ENCODE measurements around the gene MAD2L1BP. TPM values are rescaled to one million over a fixed set of nuclear protein-coding genes. Genes with fewer than 3 reads are reported as not detected.

Gene MAD2L1BP
- total and polyA plus RNA-seq, 2 donors (not counting 3 experiments of a cell fraction or from before 2014, with no cell fraction given) = 32.3 to 62.0 TPM

- H3K9ac ChIP-seq (replicated peaks; ENCODE audit: extremely low read depth, insufficient read depth, low read length) = no peak overlapping the region
- H3K4me2 ChIP-seq (ENCODE audit: insufficient read depth, low read length) = no peak overlapping the region
- H3K27me3 ChIP-seq (ENCODE audit: control insufficient read depth in 2 of 2, insufficient read depth in 2 of 2, low read length in 2 of 2) = no peaks in the 10 kb centered on the region
- DNase-seq (ENCODE audit: low read depth, low spot score) (no peak), FAIRE-seq (no peak)
- CTCF ChIA-PET = no interaction called here
- H3K9me3 ChIP-seq (replicated peaks; ENCODE audit: control insufficient read depth, insufficient read depth, low read length) = no peaks in the 10 kb centered on the region
- H2AFZ ChIP-seq (ENCODE audit: low read depth, low read length) = no peak overlapping the region
- no peak overlapping the region for H3K4me3 ChIP-seq (replicated peaks in 1 of 3; ENCODE audit: insufficient read depth in 1 of 3, low read depth in 1 of 3, low read length in 3 of 3)
- peaks cover 6% of the 10 kb centered on the region for H3K4me1 ChIP-seq (ENCODE audit: control insufficient read depth, extremely low read depth, insufficient read depth, low read length)
- no TSS peak for BruUV-seq (replicated peaks)
- TF ChIP-seq MYC (IDR thresholded peaks at IDR 0.05; ENCODE audit: low read depth, low read length) (no peak), JUN (IDR thresholded peaks at IDR 0.05; ENCODE audit: borderline replicate concordance, insufficient read depth, insufficient read length, low read depth) (no peak)
- dilution Hi-C loops (cut with MboI; ENCODE audit: extremely low pct_ligation_motif_present, low sequenced_read_pairs) = no loop called here
- POLR2A ChIA-PET = no interaction called here
- H3K27ac ChIP-seq (ENCODE audit: insufficient read depth, low read depth, low read length) = no peak overlapping the region
- H4K20me1 ChIP-seq (replicated peaks; ENCODE audit: control insufficient read depth, extremely low read depth, insufficient read depth, low read length) = no peaks in the 10 kb centered on the region
- H3K79me2 ChIP-seq (ENCODE audit: control insufficient read depth, insufficient read depth, low read length) = peaks cover 11% of the 10 kb centered on the region
- intact Hi-C loops (cut with micrococcal nuclease) = no loop called here
- H3K36me3 ChIP-seq (ENCODE audit: control insufficient read depth in 2 of 2, extremely low read depth in 1 of 2, insufficient read depth in 2 of 2, low read length in 2 of 2) = peaks cover 16 to 45% of the 10 kb centered on the region in 2 experiments
- H3K9me1 ChIP-seq (replicated peaks; ENCODE audit: control insufficient read depth, extremely low read depth, insufficient read depth, low read length) = no peaks in the 10 kb centered on the region
Measured at GRCh38 chr6:43621836-43622180, 13.8 kb upstream of the MAD2L1BP start.

- H3K9me3 ChIP-seq (replicated peaks; ENCODE audit: control insufficient read depth, insufficient read depth, low read length) = no peaks in the 10 kb centered on the region
- H3K27ac ChIP-seq (ENCODE audit: insufficient read depth, low read depth, low read length) = no peak overlapping the region
- peaks cover 13% of the 10 kb centered on the region for H3K4me1 ChIP-seq (ENCODE audit: control insufficient read depth, extremely low read depth, insufficient read depth, low read length)
- peaks cover 17% of the 10 kb centered on the region for H3K79me2 ChIP-seq (ENCODE audit: control insufficient read depth, insufficient read depth, low read length)
- no peaks in the 10 kb centered on the region for H4K20me1 ChIP-seq (replicated peaks; ENCODE audit: control insufficient read depth, extremely low read depth, insufficient read depth, low read length)
- H2AFZ ChIP-seq (ENCODE audit: low read depth, low read length) = no peak overlapping the region
- FAIRE-seq = no peak
- BruUV-seq (replicated peaks) = no TSS peak
- DNase-seq (ENCODE audit: low read depth, low spot score) = no peak
- ChIA-PET CTCF (interaction anchor here (1.0 kb wide), 1 partner anchor 14 kb away, joined by 3 read pairs; no protein-coding TSS in a partner anchor), POLR2A (interaction anchor here (0.6 kb wide), 1 partner anchor 36 kb away, joined by 3 read pairs; no protein-coding TSS in a partner anchor)
- no peaks in the 10 kb centered on the region for H3K27me3 ChIP-seq (ENCODE audit: control insufficient read depth in 2 of 2, insufficient read depth in 2 of 2, low read length in 2 of 2)
- H3K4me2 ChIP-seq (ENCODE audit: insufficient read depth, low read length) = no peak overlapping the region
- no peaks in the 10 kb centered on the region for H3K9me1 ChIP-seq (replicated peaks; ENCODE audit: control insufficient read depth, extremely low read depth, insufficient read depth, low read length)
- H3K9ac ChIP-seq (replicated peaks; ENCODE audit: extremely low read depth, insufficient read depth, low read length) = no peak overlapping the region
- peaks cover 16 to 45% of the 10 kb centered on the region in 2 experiments for H3K36me3 ChIP-seq (ENCODE audit: control insufficient read depth in 2 of 2, extremely low read depth in 1 of 2, insufficient read depth in 2 of 2, low read length in 2 of 2)
- no peak for TF ChIP-seq MAX (IDR thresholded peaks at IDR 0.05; ENCODE audit: insufficient read depth, insufficient read length)
- no peak for TF ChIP-seq JUN (IDR thresholded peaks at IDR 0.05; ENCODE audit: borderline replicate concordance, insufficient read depth, insufficient read length, low read depth)
- TF ChIP-seq MYC (IDR thresholded peaks at IDR 0.05; ENCODE audit: low read depth, low read length) = no peak
- TF ChIP-seq POLR2AphosphoS5 (IDR thresholded peaks at IDR 0.05; ENCODE audit: insufficient read depth, low read depth, low read length) = no peak
- no peak for TF ChIP-seq CTCF (IDR thresholded peaks at IDR 0.05; ENCODE audit: extremely low read depth in 1 of 2, insufficient read depth in 1 of 2, low read depth in 1 of 2, low read length in 2 of 2)
- no peak for TF ChIP-seq POLR2A (IDR thresholded peaks at IDR 0.05; ENCODE audit: low read depth, low read length)
- no peak for TF ChIP-seq GATA2 (IDR thresholded peaks at IDR 0.05; ENCODE audit: insufficient read depth, insufficient read length, low read depth, low read length)
- TF ChIP-seq FOS (IDR thresholded peaks at IDR 0.05; ENCODE audit: borderline replicate concordance, insufficient read depth, low read length) = no peak
- intact Hi-C loops (cut with micrococcal nuclease) = no loop called here
- dilution Hi-C loops (cut with MboI; ENCODE audit: extremely low pct_ligation_motif_present, low sequenced_read_pairs) = no loop called here
- H3K4me3 ChIP-seq (replicated peaks in 1 of 3; ENCODE audit: insufficient read depth in 1 of 3, low read depth in 1 of 3, low read length in 3 of 3) = no peak overlapping the region
Measured at GRCh38 chr6:43622541-43622940, 13.1 kb upstream of the MAD2L1BP start.
